WTC11 (cell line): Measurements from ENCODE around the gene AP5Z1. TPM values are rescaled to one million over a fixed set of nuclear protein-coding genes. Genes with fewer than 3 reads are reported as not detected.
A peak's percentile ranks its signal among the peaks of the same experiment; 100 is the strongest.

ENCODE experiments used
- ATAC-seq: fragments of 200-7000 bp; cut with Tn5 transposase; 2 replicates; pipeline ENCODE4 v1.10.0; 2021; ENCODE audit warnings: mild to moderate bottlenecking, moderate library complexity
- CTCF ChIA-PET: fragments of 300-600 bp; sonication (Branson Sonifier 250); formaldehyde crosslinking; loops from one replicate; lab custom pipeline; 2021; ENCODE audit warnings: antibody characterized with exemption; lab: Charles Lee
- POLR2A ChIA-PET: fragments of 350-600 bp; sonication (Branson Sonifier 250); formaldehyde crosslinking; loops from one replicate; lab custom pipeline; 2021; ENCODE audit warnings: antibody characterized with exemption; lab: Charles Lee
- DNase-seq: peaks from one replicate; pipeline ENCODE4 v3.0.0; 2021; ENCODE audit warnings: low spot score
- H3K27ac Mint-ChIP-seq: 2 replicates; pipeline ENCODE4 v1.8.0; 2021; ENCODE audit warnings: mixed read lengths
- H3K27me3 Mint-ChIP-seq: 2 replicates; pipeline ENCODE4 v1.8.0; 2021; ENCODE audit warnings: low read depth, mild to moderate bottlenecking, moderate library complexity, mixed read lengths
- H3K36me3 Mint-ChIP-seq: 2 replicates; pipeline ENCODE4 v1.8.0; 2021; ENCODE audit warnings: mixed read lengths
- H3K4me1 Mint-ChIP-seq: 2 replicates; pipeline ENCODE4 v1.8.0; 2022; ENCODE audit warnings: mixed read lengths
- H3K4me3 Mint-ChIP-seq: 2 replicates; pipeline ENCODE4 v1.8.0; 2021; ENCODE audit warnings: mild to moderate bottlenecking, moderate library complexity, mixed read lengths
- H3K9me3 Mint-ChIP-seq: 2 replicates; pipeline ENCODE4 v1.8.0; 2021; ENCODE audit warnings: mixed read lengths
- ATF1 ChIP-seq: sonication (generic); formaldehyde crosslinking; IDR thresholded peaks from 2 replicates; pipeline ENCODE4 v1.8.1; 2023; ENCODE audit warnings: mild to moderate bottlenecking, moderate library complexity, missing genetic modification reagents
- ESRRA ChIP-seq: sonication (generic); formaldehyde crosslinking; IDR thresholded peaks from 2 replicates; pipeline ENCODE4 v1.8.1; 2022; ENCODE audit warnings: mild to moderate bottlenecking, missing genetic modification reagents, borderline replicate concordance
- GRHL2 ChIP-seq: fragments of 250-450 bp; sonication (Bioruptor Pico); IDR thresholded peaks from 2 replicates; pipeline ENCODE4 v1.8.0; 2022; ENCODE audit warnings: mild to moderate bottlenecking, moderate library complexity; ENCODE audit not compliant: insufficient replicate concordance, severe bottlenecking
- NFATC4 ChIP-seq: fragments of 250-450 bp; sonication (Bioruptor Pico); IDR thresholded peaks from 2 replicates; pipeline ENCODE4 v1.9.0; 2021; ENCODE audit warnings: mild to moderate bottlenecking
- NR2C2 ChIP-seq: sonication (generic); formaldehyde crosslinking; IDR thresholded peaks from 2 replicates; pipeline ENCODE4 v1.8.0; 2022; ENCODE audit warnings: mild to moderate bottlenecking, missing genetic modification reagents
- TP53 ChIP-seq: sonication (generic); formaldehyde crosslinking; IDR thresholded peaks from 2 replicates; pipeline ENCODE4 v1.8.1; 2023; ENCODE audit warnings: mild to moderate bottlenecking, missing genetic modification reagents
- ZNF121 ChIP-seq: sonication (generic); formaldehyde crosslinking; IDR thresholded peaks from 2 replicates; pipeline ENCODE4 v1.8.0; 2023; ENCODE audit warnings: missing genetic modification reagents
- ZNF219 ChIP-seq: sonication (generic); formaldehyde crosslinking; IDR thresholded peaks from 2 replicates; pipeline ENCODE4 v1.8.0; 2023; ENCODE audit warnings: missing genetic modification reagents, mild to moderate bottlenecking, borderline replicate concordance
- ZNF416 ChIP-seq: fragments of 250-450 bp; sonication (Bioruptor Pico); IDR thresholded peaks from 2 replicates; pipeline ENCODE4 v1.9.0; 2021; ENCODE audit warnings: mild to moderate bottlenecking, inconsistent platforms
- ZNF423 ChIP-seq: fragments of 250-450 bp; sonication (Bioruptor Pico); IDR thresholded peaks from 2 replicates; pipeline ENCODE4 v2.1.2; 2022; ENCODE audit warnings: mild to moderate bottlenecking, moderate library complexity
- ZNF671 ChIP-seq: fragments of 250-450 bp; sonication (Bioruptor Pico); IDR thresholded peaks from 2 replicates; pipeline ENCODE4 v1.8.0; 2021; ENCODE audit warnings: mild to moderate bottlenecking
- total RNA-seq: library from RNA; stranded (reverse); gene quantifications from 3 replicates; pipeline ENCODE4 v1.2.3, GENCODE V29; 2021
- TF ChIP-seq, protein P1 (sequence below): fragments of 250-450 bp; sonication (Bioruptor Pico); IDR thresholded peaks from 2 replicates; pipeline ENCODE4 v1.9.0; 2021; ENCODE audit warnings: mild to moderate bottlenecking, borderline replicate concordance
- TF ChIP-seq, protein P2 (sequence below): fragments of 250-450 bp; sonication (Bioruptor Pico); IDR thresholded peaks from 2 replicates; pipeline ENCODE4 v1.9.0; 2021; ENCODE audit warnings: mild to moderate bottlenecking
- TF ChIP-seq, protein P3 (sequence below): sonication (generic); formaldehyde crosslinking; IDR thresholded peaks from 2 replicates; pipeline ENCODE4 v1.8.1; 2022; ENCODE audit warnings: low read depth, mild to moderate bottlenecking, moderate library complexity, missing genetic modification reagents, borderline replicate concordance

The AP5Z1 gene
- total RNA-seq, 1 experiment from 2014 or later: 29.4 TPM

DNA sequence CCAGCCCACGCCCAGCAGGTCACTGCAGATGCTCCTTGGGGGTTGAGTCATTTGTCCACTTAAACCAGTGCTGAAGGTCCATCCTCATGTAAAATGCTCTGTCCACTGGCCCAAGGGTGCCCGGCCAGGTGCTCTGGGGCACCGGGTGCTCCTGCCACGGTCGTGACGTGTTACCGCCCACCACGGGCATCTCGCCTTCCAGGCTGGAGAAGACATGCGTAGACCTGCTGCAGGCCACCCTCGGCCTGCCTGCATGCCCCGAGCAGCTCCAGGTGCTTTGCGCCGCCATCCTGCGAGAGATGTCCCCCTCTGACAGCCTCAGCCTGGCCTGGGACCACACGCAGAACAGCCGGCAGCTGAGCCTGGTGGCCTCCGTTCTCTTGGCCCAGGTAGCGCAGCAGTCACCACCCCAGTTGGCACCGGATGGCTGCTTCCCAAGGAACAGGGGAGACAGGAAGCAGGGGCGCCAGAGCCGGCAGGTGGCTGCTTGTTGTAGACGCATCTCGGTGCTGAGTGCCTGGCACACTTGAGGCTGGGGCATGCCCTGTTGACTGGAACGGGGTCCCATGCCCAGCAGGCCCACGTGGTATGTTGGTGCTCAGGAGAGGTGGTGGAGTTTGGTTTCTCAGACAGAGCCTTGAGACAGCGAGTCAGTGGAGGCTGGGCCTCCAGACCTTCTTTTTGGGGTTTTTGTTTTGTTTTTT is 6.1 kb downstream of the AP5Z1 start:
- no peak overlapping the region for H3K4me3 Mint-ChIP-seq
- ATAC-seq: no peak
- no peak for TF ChIP-seq ZNF671 (CRISPR knock-in tag)
- TF ChIP-seq TP53 (CRISPR knock-in tag): no peak
- TF ChIP-seq ZNF423 (CRISPR knock-in tag): no peak
- TF ChIP-seq, all 79 proteins: peak for 0
- H3K4me1 Mint-ChIP-seq: no peaks in the 10 kb centered on the region
- no peak for DNase-seq
- peaks cover 11% of the 10 kb centered on the region for H3K36me3 Mint-ChIP-seq
- H3K27me3 Mint-ChIP-seq: no peaks in the 10 kb centered on the region
- POLR2A ChIA-PET: no interaction called here
- no peak overlapping the region for H3K27ac Mint-ChIP-seq
- CTCF ChIA-PET: interaction anchor here (1.4 kb wide), 1 partner anchor 11 kb away, joined by 12 read pairs; no protein-coding TSS in a partner anchor
- no peaks in the 10 kb centered on the region for H3K9me3 Mint-ChIP-seq

DNA sequence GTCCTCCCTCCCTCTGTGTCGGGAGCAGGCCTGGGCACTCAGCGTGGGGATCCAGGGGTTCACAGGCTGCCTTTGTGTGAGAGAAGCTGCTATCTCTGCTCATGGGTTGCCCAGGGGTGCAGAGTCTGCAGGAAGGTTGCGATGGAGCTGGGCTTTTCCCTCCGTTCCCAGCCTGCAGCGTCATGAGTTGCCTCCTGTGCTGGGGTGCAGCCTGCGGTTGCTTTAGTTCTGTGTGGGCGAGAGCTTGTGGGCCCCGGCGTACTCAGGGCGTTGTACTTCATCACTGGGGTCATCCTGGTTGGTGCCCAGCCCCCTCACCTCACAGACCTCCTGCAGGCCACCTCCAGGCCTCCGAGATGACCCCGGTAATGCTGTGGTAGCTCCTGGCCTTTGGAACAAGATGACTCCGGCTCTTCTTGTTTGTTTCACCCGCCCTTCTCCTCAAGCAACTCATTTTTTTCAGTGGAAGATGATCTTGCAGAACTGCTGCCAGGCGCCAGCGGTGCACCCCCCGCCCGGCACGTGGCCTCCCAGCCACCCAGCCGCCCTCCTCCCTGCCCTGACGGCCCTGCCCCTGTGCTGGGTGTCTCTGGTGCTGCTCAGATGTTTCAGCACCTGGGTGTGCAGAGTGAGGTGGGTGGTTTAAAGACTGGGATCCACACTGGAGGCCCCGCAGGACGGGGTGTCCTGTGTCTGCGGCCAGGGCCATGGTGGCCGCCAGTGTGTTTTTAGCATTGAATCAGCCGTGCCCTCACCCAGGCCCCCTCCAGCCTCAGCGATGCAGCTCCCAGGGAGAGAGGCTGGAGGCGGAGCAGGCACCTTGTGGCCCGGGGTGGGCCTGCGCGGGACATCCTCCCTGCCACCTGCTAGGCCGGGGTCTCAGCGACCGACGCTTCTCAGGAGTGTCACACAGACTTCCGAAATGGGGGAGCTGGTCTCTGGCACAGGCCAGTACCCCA is 7.2 kb downstream of the AP5Z1 start:
- DNase-seq (no peak), ATAC-seq (no peak)
- CTCF ChIA-PET: interaction anchor here (0.8 to 1.2 kb wide), 2 partner anchors 9 to 10 kb away, joined by 3 read pairs; no protein-coding TSS in a partner anchor
- Mint-ChIP-seq H3K4me1 (no peaks in the 10 kb centered on the region), H3K9me3 (no peaks in the 10 kb centered on the region), H3K36me3 (peaks cover 8% of the 10 kb centered on the region), H3K27ac (no peak overlapping the region), H3K4me3 (no peak overlapping the region), H3K27me3 (no peaks in the 10 kb centered on the region)
- TF ChIP-seq ZNF416 (CRISPR knock-in tag): no peak
- no peak for TF ChIP-seq GRHL2 (CRISPR knock-in tag)
- TF ChIP-seq, protein P1, sequence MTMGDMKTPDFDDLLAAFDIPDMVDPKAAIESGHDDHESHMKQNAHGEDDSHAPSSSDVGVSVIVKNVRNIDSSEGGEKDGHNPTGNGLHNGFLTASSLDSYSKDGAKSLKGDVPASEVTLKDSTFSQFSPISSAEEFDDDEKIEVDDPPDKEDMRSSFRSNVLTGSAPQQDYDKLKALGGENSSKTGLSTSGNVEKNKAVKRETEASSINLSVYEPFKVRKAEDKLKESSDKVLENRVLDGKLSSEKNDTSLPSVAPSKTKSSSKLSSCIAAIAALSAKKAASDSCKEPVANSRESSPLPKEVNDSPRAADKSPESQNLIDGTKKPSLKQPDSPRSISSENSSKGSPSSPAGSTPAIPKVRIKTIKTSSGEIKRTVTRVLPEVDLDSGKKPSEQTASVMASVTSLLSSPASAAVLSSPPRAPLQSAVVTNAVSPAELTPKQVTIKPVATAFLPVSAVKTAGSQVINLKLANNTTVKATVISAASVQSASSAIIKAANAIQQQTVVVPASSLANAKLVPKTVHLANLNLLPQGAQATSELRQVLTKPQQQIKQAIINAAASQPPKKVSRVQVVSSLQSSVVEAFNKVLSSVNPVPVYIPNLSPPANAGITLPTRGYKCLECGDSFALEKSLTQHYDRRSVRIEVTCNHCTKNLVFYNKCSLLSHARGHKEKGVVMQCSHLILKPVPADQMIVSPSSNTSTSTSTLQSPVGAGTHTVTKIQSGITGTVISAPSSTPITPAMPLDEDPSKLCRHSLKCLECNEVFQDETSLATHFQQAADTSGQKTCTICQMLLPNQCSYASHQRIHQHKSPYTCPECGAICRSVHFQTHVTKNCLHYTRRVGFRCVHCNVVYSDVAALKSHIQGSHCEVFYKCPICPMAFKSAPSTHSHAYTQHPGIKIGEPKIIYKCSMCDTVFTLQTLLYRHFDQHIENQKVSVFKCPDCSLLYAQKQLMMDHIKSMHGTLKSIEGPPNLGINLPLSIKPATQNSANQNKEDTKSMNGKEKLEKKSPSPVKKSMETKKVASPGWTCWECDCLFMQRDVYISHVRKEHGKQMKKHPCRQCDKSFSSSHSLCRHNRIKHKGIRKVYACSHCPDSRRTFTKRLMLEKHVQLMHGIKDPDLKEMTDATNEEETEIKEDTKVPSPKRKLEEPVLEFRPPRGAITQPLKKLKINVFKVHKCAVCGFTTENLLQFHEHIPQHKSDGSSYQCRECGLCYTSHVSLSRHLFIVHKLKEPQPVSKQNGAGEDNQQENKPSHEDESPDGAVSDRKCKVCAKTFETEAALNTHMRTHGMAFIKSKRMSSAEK (CRISPR knock-in tag): no peak
- 0 out of 2 replicates have a peak, but pooled peaks have one; percentile 0 for TF ChIP-seq ZNF121
- TF ChIP-seq ESRRA (CRISPR knock-in tag): no peak
- TF ChIP-seq, protein P2, sequence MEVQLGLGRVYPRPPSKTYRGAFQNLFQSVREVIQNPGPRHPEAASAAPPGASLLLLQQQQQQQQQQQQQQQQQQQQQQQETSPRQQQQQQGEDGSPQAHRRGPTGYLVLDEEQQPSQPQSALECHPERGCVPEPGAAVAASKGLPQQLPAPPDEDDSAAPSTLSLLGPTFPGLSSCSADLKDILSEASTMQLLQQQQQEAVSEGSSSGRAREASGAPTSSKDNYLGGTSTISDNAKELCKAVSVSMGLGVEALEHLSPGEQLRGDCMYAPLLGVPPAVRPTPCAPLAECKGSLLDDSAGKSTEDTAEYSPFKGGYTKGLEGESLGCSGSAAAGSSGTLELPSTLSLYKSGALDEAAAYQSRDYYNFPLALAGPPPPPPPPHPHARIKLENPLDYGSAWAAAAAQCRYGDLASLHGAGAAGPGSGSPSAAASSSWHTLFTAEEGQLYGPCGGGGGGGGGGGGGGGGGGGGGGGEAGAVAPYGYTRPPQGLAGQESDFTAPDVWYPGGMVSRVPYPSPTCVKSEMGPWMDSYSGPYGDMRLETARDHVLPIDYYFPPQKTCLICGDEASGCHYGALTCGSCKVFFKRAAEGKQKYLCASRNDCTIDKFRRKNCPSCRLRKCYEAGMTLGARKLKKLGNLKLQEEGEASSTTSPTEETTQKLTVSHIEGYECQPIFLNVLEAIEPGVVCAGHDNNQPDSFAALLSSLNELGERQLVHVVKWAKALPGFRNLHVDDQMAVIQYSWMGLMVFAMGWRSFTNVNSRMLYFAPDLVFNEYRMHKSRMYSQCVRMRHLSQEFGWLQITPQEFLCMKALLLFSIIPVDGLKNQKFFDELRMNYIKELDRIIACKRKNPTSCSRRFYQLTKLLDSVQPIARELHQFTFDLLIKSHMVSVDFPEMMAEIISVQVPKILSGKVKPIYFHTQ (CRISPR knock-in tag): no peak
- no peak for TF ChIP-seq NR2C2 (CRISPR knock-in tag)
- POLR2A ChIA-PET: no interaction called here

DNA sequence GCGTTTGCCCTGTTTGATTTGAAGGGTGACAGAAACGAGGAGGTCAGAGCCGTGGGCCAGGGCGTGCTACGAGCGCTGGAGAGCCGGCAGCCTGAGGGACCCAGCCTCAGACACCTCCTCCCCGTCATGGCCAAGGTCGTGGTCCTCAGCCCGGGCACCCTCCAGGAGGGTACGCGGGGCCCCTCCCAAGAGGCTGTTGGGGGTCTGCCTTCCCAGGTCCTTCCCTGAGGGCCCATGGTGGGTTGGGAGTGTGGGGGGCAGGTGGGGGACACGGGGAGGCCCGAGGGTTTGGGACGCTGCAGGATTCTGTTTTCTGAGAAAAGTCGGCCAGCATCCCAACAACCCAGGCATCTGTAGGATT is 7.8 kb downstream of the AP5Z1 start:
- no peaks in the 10 kb centered on the region for H3K9me3 Mint-ChIP-seq
- H3K36me3 Mint-ChIP-seq: peaks cover 8% of the 10 kb centered on the region
- ATAC-seq (no peak), DNase-seq (no peak)
- no peaks in the 10 kb centered on the region for H3K4me1 Mint-ChIP-seq
- ChIA-PET CTCF (interaction anchor here (1.2 kb wide), 1 partner anchor 9 kb away, joined by 3 read pairs; no protein-coding TSS in a partner anchor), POLR2A (no interaction called here)
- H3K27ac Mint-ChIP-seq: no peak overlapping the region
- H3K27me3 Mint-ChIP-seq: no peaks in the 10 kb centered on the region
- H3K4me3 Mint-ChIP-seq: no peak overlapping the region
- TF ChIP-seq, protein P3, sequence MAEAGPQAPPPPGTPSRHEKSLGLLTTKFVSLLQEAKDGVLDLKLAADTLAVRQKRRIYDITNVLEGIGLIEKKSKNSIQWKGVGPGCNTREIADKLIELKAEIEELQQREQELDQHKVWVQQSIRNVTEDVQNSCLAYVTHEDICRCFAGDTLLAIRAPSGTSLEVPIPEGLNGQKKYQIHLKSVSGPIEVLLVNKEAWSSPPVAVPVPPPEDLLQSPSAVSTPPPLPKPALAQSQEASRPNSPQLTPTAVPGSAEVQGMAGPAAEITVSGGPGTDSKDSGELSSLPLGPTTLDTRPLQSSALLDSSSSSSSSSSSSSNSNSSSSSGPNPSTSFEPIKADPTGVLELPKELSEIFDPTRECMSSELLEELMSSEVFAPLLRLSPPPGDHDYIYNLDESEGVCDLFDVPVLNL (CRISPR knock-in tag): no peak
- TF ChIP-seq NR2C2 (CRISPR knock-in tag) (no peak), NFATC4 (no peak), ZNF219 (CRISPR knock-in tag) (no peak), ATF1 (CRISPR knock-in tag) (no peak)
